Osteoblast (primary cell): ENCODE measurements around the gene FKBP7. TPM values are rescaled to one million over a fixed set of nuclear protein-coding genes. Genes with fewer than 3 reads are reported as not detected.

ENCODE experiments used
- DNase-seq: peaks from one replicate; pipeline ENCODE4 v3.0.0; 2011; ENCODE audit warnings: low spot score, mixed read lengths; ENCODE audit not compliant: insufficient read length; ENCODE audit errors: missing footprints
- H2AFZ ChIP-seq: 2 replicates; pipeline ENCODE4 v1.6.0; 2011; ENCODE audit warnings: mild to moderate bottlenecking, low read length
- H3K27ac ChIP-seq: 2 replicates; pipeline ENCODE4 v1.5.1; 2011; ENCODE audit warnings: mild to moderate bottlenecking, low read depth, low read length, moderate library complexity
- H3K27me3 ChIP-seq: 2 replicates; pipeline ENCODE4 v1.6.0; 2012; ENCODE audit warnings: mild to moderate bottlenecking, control low read depth, inconsistent platforms, low read length, moderate library complexity; ENCODE audit not compliant: insufficient read depth
- H3K36me3 ChIP-seq: 2 replicates; pipeline ENCODE4 v1.5.1; 2011; ENCODE audit warnings: mild to moderate bottlenecking, low read length, control low read depth, moderate library complexity; ENCODE audit not compliant: insufficient read depth
- H3K4me1 ChIP-seq: 2 replicates; pipeline ENCODE4 v1.5.1; 2011; ENCODE audit warnings: mild to moderate bottlenecking, low read length, control low read depth, moderate library complexity; ENCODE audit not compliant: insufficient read depth
- H3K4me2 ChIP-seq: 2 replicates; pipeline ENCODE4 v1.6.0; 2011; ENCODE audit warnings: mild to moderate bottlenecking, low read length; ENCODE audit not compliant: insufficient read depth
- H3K4me3 ChIP-seq: fragments of 200-600 bp; sonication (generic); 3 replicates; pipeline ENCODE4 v1.5.1; 2012; ENCODE audit warnings: mild to moderate bottlenecking, low read length, inconsistent platforms; ENCODE audit not compliant: insufficient read depth
- H3K79me2 ChIP-seq: 2 replicates; pipeline ENCODE4 v1.6.0; 2012; ENCODE audit warnings: mild to moderate bottlenecking, low read length, control low read depth, inconsistent platforms; ENCODE audit not compliant: insufficient read depth
- H3K9me3 ChIP-seq: 2 replicates; pipeline ENCODE4 v1.5.1; 2011; ENCODE audit warnings: low read depth, low read length, control low read depth
- H4K20me1 ChIP-seq: 2 replicates; pipeline ENCODE4 v1.6.0; 2012; ENCODE audit warnings: mild to moderate bottlenecking, low read length, control low read depth; ENCODE audit not compliant: insufficient read depth
- total RNA-seq: library from RNA; depleted of rRNA; stranded (reverse); fragments of >200 nt; gene quantifications from 2 replicates; pipeline ENCODE4 v1.2.3, GENCODE V29; 2012
- TF ChIP-seq, protein P1 (sequence below): IDR thresholded peaks from 2 replicates; pipeline ENCODE4 v1.5.1; 2011; ENCODE audit warnings: mild to moderate bottlenecking, low read depth, low read length, moderate library complexity; ENCODE audit errors: extremely low read depth

Gene FKBP7
- total RNA-seq, 1 donor = 37.6 TPM

DNA sequence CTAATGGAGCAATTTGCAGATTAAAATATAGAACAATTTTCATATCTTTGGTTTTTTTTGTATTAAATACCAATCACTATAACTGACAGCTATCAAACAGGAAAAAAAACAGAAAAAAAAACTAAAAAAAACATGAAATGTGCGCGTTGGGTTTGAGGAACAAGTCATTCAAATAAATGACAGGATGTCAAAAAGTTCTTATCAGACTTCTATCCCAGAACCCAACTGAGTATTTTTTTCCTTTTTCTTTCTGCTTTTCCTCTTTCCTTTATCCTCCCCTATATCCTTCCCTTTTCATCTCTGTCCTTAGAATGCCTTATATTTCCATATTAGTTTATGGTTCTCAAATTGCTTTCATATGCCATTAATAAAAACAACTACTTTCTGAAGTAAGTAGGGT, 41.7 kb downstream of the FKBP7 start:
- H2AFZ ChIP-seq = no peak overlapping the region
- no peak overlapping the region for H3K27ac ChIP-seq
- no peaks in the 10 kb centered on the region for H3K4me1 ChIP-seq
- peaks cover 69% of the 10 kb centered on the region for H3K36me3 ChIP-seq
- H3K79me2 ChIP-seq = no peaks in the 10 kb centered on the region
- no peaks in the 10 kb centered on the region for H3K27me3 ChIP-seq
- H3K4me2 ChIP-seq = no peak overlapping the region
- TF ChIP-seq, protein P1, sequence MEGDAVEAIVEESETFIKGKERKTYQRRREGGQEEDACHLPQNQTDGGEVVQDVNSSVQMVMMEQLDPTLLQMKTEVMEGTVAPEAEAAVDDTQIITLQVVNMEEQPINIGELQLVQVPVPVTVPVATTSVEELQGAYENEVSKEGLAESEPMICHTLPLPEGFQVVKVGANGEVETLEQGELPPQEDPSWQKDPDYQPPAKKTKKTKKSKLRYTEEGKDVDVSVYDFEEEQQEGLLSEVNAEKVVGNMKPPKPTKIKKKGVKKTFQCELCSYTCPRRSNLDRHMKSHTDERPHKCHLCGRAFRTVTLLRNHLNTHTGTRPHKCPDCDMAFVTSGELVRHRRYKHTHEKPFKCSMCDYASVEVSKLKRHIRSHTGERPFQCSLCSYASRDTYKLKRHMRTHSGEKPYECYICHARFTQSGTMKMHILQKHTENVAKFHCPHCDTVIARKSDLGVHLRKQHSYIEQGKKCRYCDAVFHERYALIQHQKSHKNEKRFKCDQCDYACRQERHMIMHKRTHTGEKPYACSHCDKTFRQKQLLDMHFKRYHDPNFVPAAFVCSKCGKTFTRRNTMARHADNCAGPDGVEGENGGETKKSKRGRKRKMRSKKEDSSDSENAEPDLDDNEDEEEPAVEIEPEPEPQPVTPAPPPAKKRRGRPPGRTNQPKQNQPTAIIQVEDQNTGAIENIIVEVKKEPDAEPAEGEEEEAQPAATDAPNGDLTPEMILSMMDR = no peak
- no peak for DNase-seq
- H3K4me3 ChIP-seq = no peak overlapping the region
- H3K9me3 ChIP-seq = no peaks in the 10 kb centered on the region
- H4K20me1 ChIP-seq = no peaks in the 10 kb centered on the region

DNA sequence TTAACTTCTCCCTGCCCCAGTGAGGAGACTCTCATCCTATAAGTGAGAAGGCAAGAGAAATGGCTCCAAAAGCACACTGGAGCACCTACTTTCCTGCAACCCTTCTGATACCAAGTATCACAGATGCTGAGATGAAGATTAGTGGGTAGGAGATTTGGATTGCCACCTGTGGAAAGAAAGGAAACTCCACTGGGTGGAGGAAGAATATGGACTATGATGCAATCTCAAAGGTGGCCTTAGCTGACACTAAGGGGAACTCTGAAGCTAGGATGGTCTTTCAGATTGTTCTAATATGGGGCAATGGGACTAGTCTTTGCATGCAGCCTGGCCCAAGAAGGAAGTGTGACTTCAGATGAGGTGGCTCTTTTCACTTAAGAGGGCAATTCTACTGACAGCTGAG, 49.1 kb downstream of the FKBP7 start:
- no peak overlapping the region for H2AFZ ChIP-seq
- TF ChIP-seq, protein P1 = no peak

DNA sequence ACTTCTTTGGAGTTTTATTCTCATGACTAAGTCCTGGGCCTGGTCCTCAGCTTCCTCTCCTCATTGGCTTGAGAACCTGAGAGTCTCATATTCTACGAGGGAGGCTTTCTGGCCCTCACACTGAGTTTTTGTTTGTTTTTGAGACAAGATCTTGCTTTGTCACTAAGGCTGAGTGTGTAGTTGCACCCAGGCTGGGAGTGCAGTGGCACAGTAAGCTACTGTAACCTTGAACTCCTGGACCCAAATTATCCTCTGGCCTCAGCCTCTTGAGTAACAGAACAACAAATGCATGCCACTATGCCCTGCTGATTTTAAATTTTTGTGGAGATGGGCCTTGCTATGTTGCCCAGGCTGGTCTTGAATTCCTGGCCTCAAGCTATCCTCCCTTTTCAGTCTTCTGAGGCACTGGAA, 50.0 kb downstream of the FKBP7 start:
- Histone ChIP-seq H3K9me3 (no peaks in the 10 kb centered on the region), H3K27ac (no peak overlapping the region), H3K4me2 (no peak overlapping the region), H3K79me2 (no peaks in the 10 kb centered on the region), H3K4me3 (no peak overlapping the region), H3K4me1 (peaks cover 8% of the 10 kb centered on the region), H2AFZ (no peak overlapping the region), H3K36me3 (peaks cover 38% of the 10 kb centered on the region), H4K20me1 (no peaks in the 10 kb centered on the region), H3K27me3 (no peaks in the 10 kb centered on the region)
- TF ChIP-seq, protein P1 = no peak
- DNase-seq = no peak

More for the DNA sequence above, 49.1 kb downstream of the FKBP7 start:
- H3K27ac ChIP-seq = no peak overlapping the region
- no peak overlapping the region for H3K4me3 ChIP-seq
- peaks cover 8% of the 10 kb centered on the region for H3K4me1 ChIP-seq
- peaks cover 47% of the 10 kb centered on the region for H3K36me3 ChIP-seq
- no peaks in the 10 kb centered on the region for H4K20me1 ChIP-seq
- H3K9me3 ChIP-seq = no peaks in the 10 kb centered on the region
- no peak overlapping the region for H3K4me2 ChIP-seq
- H3K27me3 ChIP-seq = no peaks in the 10 kb centered on the region
- DNase-seq = no peak
- H3K79me2 ChIP-seq = no peaks in the 10 kb centered on the region

DNA sequence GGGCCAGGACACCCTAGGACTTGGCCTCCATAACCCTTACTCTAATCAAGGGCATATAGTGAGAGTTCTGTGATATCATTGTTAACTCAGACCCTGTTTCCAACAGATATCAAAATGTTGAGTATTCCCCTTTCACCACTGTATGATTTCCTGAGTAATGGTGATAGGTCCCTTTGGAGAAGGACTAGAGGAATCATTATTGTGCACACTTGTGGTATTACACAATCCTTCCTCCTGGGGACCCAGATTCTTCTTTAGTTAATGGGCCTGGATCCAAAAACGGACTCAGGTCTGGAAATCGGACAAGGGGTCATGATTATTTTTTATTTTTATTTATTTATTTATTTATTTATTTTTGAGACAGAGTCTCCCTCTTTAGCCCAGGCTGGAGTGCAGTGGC, 50.9 kb downstream of the FKBP7 start:
- Histone ChIP-seq H3K4me2 (no peak overlapping the region), H3K36me3 (peaks cover 28% of the 10 kb centered on the region), H3K27me3 (no peaks in the 10 kb centered on the region), H4K20me1 (no peaks in the 10 kb centered on the region), H3K9me3 (no peaks in the 10 kb centered on the region), H3K4me1 (peaks cover 8% of the 10 kb centered on the region), H3K79me2 (no peaks in the 10 kb centered on the region), H3K4me3 (no peak overlapping the region), H2AFZ (no peak overlapping the region), H3K27ac (no peak overlapping the region)
- TF ChIP-seq, protein P1 = no peak
- DNase-seq = no peak
